ENCODE measurements around the gene PSME3IP1.

DNA sequence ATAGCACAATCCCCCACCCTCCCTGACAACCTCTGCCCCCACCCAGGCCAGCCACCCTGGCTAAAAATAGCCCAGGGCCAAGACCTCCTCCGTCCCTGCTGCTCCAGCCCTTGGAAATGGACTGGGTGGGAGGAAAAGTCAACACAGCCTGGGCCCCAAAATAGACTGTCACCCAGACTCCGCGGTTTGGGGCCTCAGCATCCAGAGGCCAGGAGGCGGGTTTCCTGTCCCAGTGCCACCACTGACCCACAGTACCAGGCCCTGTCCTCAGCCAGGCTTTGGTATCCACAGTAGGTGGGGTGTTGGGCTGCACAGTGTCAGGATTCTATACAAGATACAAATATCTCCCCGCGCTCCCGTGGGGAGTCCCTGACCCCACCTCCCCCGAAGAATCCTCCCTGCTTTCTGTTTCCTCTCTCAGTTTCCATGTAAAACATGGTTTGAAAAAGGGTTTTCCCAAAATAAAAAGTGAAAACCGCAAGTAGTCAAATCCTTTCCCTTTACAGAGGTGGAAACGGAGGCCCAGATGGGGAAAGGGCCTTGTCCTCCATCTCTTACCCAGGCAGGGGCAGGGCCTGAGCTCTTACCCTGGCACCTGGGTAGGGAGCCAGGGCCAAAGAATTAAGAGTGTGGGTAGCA, 73.3 kb downstream of the PSME3IP1 start:
- TF ChIP-seq POLR2AphosphoS5 (IDR thresholded peaks at IDR 0.05; ENCODE audit: borderline replicate concordance, low read depth, low read length) (no peak), EZH2 (IDR thresholded peaks at IDR 0.05) (no peak)

Measured in SK-N-MC (cell line).